A549 (cell line): ENCODE measurements around the gene RABGAP1L. TPM values are rescaled to one million over a fixed set of nuclear protein-coding genes. Genes with fewer than 3 reads are reported as not detected.

Experiments used
- ATAC-seq, 2 experiments: fragments of 200-7000 bp in 1 of 2; fragments of >200 bp in 1 of 2; cut with Nextera tagmentation in 1 of 2; cut with Tn5 transposase in 1 of 2; 3 replicates each; pipeline versions ENCODE4 v1.8.0 to v1.9.1; 2018 to 2020; ENCODE audit warnings: mild to moderate bottlenecking in 1 of 2, moderate library complexity in 1 of 2
- CTCF ChIA-PET: fragments of 300-600 bp; sonication (Branson Sonifier 250); formaldehyde crosslinking; extraction: SDS; loops from one replicate; lab custom pipeline; 2021; ENCODE audit warnings: antibody characterized with exemption, inconsistent platforms; lab: Yijun Ruan, JAX
- POLR2A ChIA-PET: fragments of 350-600 bp; formaldehyde crosslinking; extraction: SDS; loops from one replicate; lab custom pipeline; 2021; ENCODE audit warnings: antibody characterized with exemption, inconsistent platforms; lab: Yijun Ruan, JAX
- DNase-seq, 2 experiments: peaks; one replicate each; pipeline versions ENCODE4 v3.0.0 to v3.0.0-alpha.2; 2011 to 2016; ENCODE audit warnings: low read depth in 1 of 2, low spot score in 1 of 2
- FAIRE-seq: peaks from 2 replicates; lab custom pipeline; 2011; peaks lifted over from hg19 to GRCh38; lab: Jason Lieb, UNC
- H3K27ac ChIP-seq, 2 experiments: fragments of >200 bp; sonication (Bioruptor Twin); formaldehyde crosslinking; 3 replicates each; pipeline ENCODE4 v1.5.1; 2016 to 2017
- H3K4me1 ChIP-seq: fragments of >200 bp; sonication (Bioruptor Twin); formaldehyde crosslinking; 3 replicates; pipeline ENCODE4 v1.6.1; 2016
- H3K4me2 ChIP-seq: fragments of >200 bp; sonication (Bioruptor Twin); formaldehyde crosslinking; 3 replicates; pipeline ENCODE4 v1.6.1; 2016
- H3K4me3 ChIP-seq: fragments of >200 bp; sonication (Bioruptor Twin); formaldehyde crosslinking; 3 replicates; pipeline ENCODE4 v1.5.1; 2016
- H3K9me3 ChIP-seq: fragments of >200 bp; sonication (Bioruptor Twin); formaldehyde crosslinking; 3 replicates; pipeline ENCODE4 v1.6.1; 2016
- CEBPB ChIP-seq, 2 experiments: fragments of >200 bp in 1 of 2; sonication (Bioruptor Twin) in 1 of 2; formaldehyde crosslinking in 1 of 2; IDR thresholded peaks; 2 replicates each; pipeline ENCODE4 v1.6.1; 2012 to 2016
- CTCF ChIP-seq: fragments of >200 bp; sonication (Bioruptor Twin); formaldehyde crosslinking; IDR thresholded peaks from 3 replicates; pipeline ENCODE4 v1.5.1; 2016
- EHF ChIP-seq: fragments of 250-450 bp; sonication (Bioruptor Pico); IDR thresholded peaks from 2 replicates; pipeline ENCODE4 v1.5.0; 2020; ENCODE audit warnings: mild to moderate bottlenecking
- ESRRA ChIP-seq: fragments of 150-350 bp; IDR thresholded peaks from 2 replicates; pipeline ENCODE4 v1.6.1; 2014; ENCODE audit warnings: mild to moderate bottlenecking, low read length, borderline replicate concordance
- HEYL ChIP-seq: fragments of 250-450 bp; sonication (Bioruptor Pico); IDR thresholded peaks from 2 replicates; pipeline ENCODE4 v1.8.0; 2021; ENCODE audit warnings: mild to moderate bottlenecking, moderate library complexity
- HMGXB4 ChIP-seq: fragments of 250-450 bp; sonication (Bioruptor Pico); IDR thresholded peaks from 2 replicates; pipeline ENCODE4 v1.5.0; 2021; ENCODE audit warnings: mild to moderate bottlenecking, moderate library complexity, borderline replicate concordance
- HOXA7 ChIP-seq: fragments of 250-450 bp; sonication (Bioruptor Pico); IDR thresholded peaks from 2 replicates; pipeline ENCODE4 v1.5.0; 2020; ENCODE audit warnings: mild to moderate bottlenecking, moderate library complexity
- HOXB13 ChIP-seq: fragments of 250-450 bp; sonication (Bioruptor Pico); IDR thresholded peaks from 2 replicates; pipeline ENCODE4 v1.5.0; 2020; ENCODE audit warnings: low read depth, mild to moderate bottlenecking, moderate library complexity
- JUN ChIP-seq, 2 experiments: fragments of >200 bp; sonication (Bioruptor Twin); formaldehyde crosslinking; IDR thresholded peaks; 2 replicates in 1 of 2; 3 replicates in 1 of 2; pipeline ENCODE4 v1.6.1; 2016 to 2017
- KDM1A ChIP-seq: fragments of 200-600 bp; sonication (generic); IDR thresholded peaks from 2 replicates; pipeline ENCODE4 v1.6.1; 2016; ENCODE audit warnings: low read depth, mild to moderate bottlenecking
- KDM5A ChIP-seq: fragments of 200-600 bp; sonication (generic); IDR thresholded peaks from 2 replicates; pipeline ENCODE4 v1.6.1; 2016; ENCODE audit warnings: antibody characterized with exemption, mild to moderate bottlenecking
- MAFK ChIP-seq: fragments of 450-650 bp; IDR thresholded peaks from 2 replicates; pipeline ENCODE4 v1.6.1; 2014; ENCODE audit not compliant: partially characterized antibody
- NR3C1 ChIP-seq: fragments of >200 bp; sonication (Bioruptor Twin); formaldehyde crosslinking; IDR thresholded peaks from 3 replicates; pipeline ENCODE4 v1.6.1; 2017
- POLR2AphosphoS2 ChIP-seq: conservative IDR thresholded peaks from 2 replicates; pipeline ENCODE4 v1.6.1; 2012; ENCODE audit warnings: low read length, improper control_type of control experiment, inconsistent platforms
- RAD21 ChIP-seq, 2 experiments: fragments of >200 bp in 1 of 2; sonication (Bioruptor Twin) in 1 of 2; formaldehyde crosslinking in 1 of 2; IDR thresholded peaks in 1 of 2; conservative IDR thresholded peaks in 1 of 2; 2 replicates in 1 of 2; 3 replicates in 1 of 2; pipeline ENCODE4 v1.6.1; 2012 to 2018; ENCODE audit warnings: inconsistent platforms in 1 of 2
- RARB ChIP-seq: fragments of 250-450 bp; sonication (Bioruptor Pico); IDR thresholded peaks from 2 replicates; pipeline ENCODE4 v1.8.0; 2021; ENCODE audit warnings: mild to moderate bottlenecking, moderate library complexity
- REST ChIP-seq: fragments of 200-600 bp; sonication (generic); IDR thresholded peaks from 2 replicates; pipeline ENCODE4 v1.6.1; 2016; ENCODE audit warnings: antibody characterized with exemption, mild to moderate bottlenecking, moderate library complexity
- RFX5 ChIP-seq: fragments of 450-650 bp; IDR thresholded peaks from 2 replicates; pipeline ENCODE4 v1.7.1; 2014; ENCODE audit warnings: antibody characterized with exemption, mild to moderate bottlenecking, moderate library complexity
- TFCP2L1 ChIP-seq: fragments of 250-450 bp; sonication (Bioruptor Pico); IDR thresholded peaks from 2 replicates; pipeline ENCODE4 v1.5.0; 2021; ENCODE audit warnings: mild to moderate bottlenecking
- ZFP36 ChIP-seq: fragments of 450-650 bp; IDR thresholded peaks from 2 replicates; pipeline ENCODE4 v1.6.1; 2014; ENCODE audit warnings: borderline replicate concordance; ENCODE audit not compliant: partially characterized antibody
- ZSCAN20 ChIP-seq: fragments of 250-450 bp; sonication (Bioruptor Pico); IDR thresholded peaks from 2 replicates; pipeline ENCODE4 v1.8.0; 2022; ENCODE audit warnings: mild to moderate bottlenecking, moderate library complexity
- WGBS: methylation state at CpG from one replicate; pipeline ENCODE4 v1.1.6; 2017; ENCODE audit errors: missing lambda C conversion rate; 5-methylcytosine and 5-hydroxymethylcytosine counted together
- polyA plus RNA-seq, 4 experiments: library from polyadenylated mRNA; depleted of rRNA in 3 of 4; stranded (reverse); fragments of >200 nt; fragmentation: RNase III in 1 of 4; extraction: RNeasy Plus Mini Kit Qiagen cat#74134 plus additional on column Dnase treatment in 1 of 4; gene quantifications; 2 replicates in 3 of 4; 3 replicates in 1 of 4; pipeline ENCODE4 v1.2.3, GENCODE V29; 2011 to 2017

RABGAP1L gene
- polyA plus RNA-seq, 2 of the 4 experiments (the other 2 are of a cell fraction): 8.2 to 18.6 TPM

- Histone ChIP-seq H3K9me3 (no peaks in the 10 kb centered on the region), H3K27ac (no peak overlapping the region), H3K4me2 (no peak overlapping the region), H3K4me1 (peaks cover 9% of the 10 kb centered on the region; the same call in 2 of the 3 replicates), H3K4me3 (no peak overlapping the region)
- POLR2A ChIA-PET: no interaction called here
- FAIRE-seq: no peak
- ATAC-seq: no peak
- CTCF ChIA-PET: no interaction called here
- 14% methylated on average over 2 of the region's 2 CpGs for WGBS
- no peak for DNase-seq
- TF ChIP-seq KDM5A (no peak), REST (no peak), ESRRA (no peak), RARB (CRISPR knock-in tag) (no peak), RFX5 (no peak), HOXB13 (CRISPR knock-in tag) (no peak)
These were observed 627.0 kb downstream of the RABGAP1L start for GRCh38 chr1:174786358-174786757.

DNA sequence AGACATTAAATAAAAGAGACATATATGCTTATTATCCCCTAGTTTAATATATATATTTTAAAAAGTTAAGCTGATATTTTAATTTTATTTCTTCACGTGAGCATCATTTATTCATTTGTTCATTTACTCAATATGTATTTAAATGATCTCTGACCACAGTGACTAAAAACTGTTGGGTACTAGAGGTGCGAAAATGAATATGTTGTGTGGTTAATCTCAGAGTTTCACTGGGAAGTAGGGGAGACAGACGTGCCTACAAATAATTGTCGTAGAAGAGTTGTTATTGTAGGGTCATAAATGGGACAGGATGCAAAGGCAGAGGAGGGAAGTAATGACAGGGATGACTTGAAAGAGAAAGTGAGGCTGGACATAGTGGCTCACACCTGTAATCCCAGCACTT lies 627.4 kb downstream of the RABGAP1L start:
- CTCF ChIA-PET: no interaction called here
- Histone ChIP-seq H3K9me3 (no peaks in the 10 kb centered on the region), H3K4me1 (peaks cover 9% of the 10 kb centered on the region; the same call in 2 of the 3 replicates)
- no peak for DNase-seq
- no peak for FAIRE-seq
- no peak for TF ChIP-seq POLR2AphosphoS2
- no peak for TF ChIP-seq HMGXB4 (CRISPR knock-in tag)
- no peak for TF ChIP-seq ZSCAN20 (CRISPR knock-in tag)
- TF ChIP-seq HOXA7 (CRISPR knock-in tag): no peak
- TF ChIP-seq CEBPB (IDR thresholded peaks at IDR 0.05): no peak
- TF ChIP-seq RAD21 (conservative IDR thresholded peaks at IDR 0.05 in 1 of 2, IDR thresholded peaks at IDR 0.05 in 1 of 2): no peak
- TF ChIP-seq EHF (CRISPR knock-in tag): no peak
- TF ChIP-seq MAFK: no peak
- no peak for TF ChIP-seq TFCP2L1 (CRISPR knock-in tag)
- no peak for TF ChIP-seq CTCF
- no peak for TF ChIP-seq ZFP36
- TF ChIP-seq HEYL (CRISPR knock-in tag): no peak
- TF ChIP-seq KDM1A: no peak
- no peak for TF ChIP-seq JUN (IDR thresholded peaks at IDR 0.05)
- TF ChIP-seq NR3C1: no peak
- TF ChIP-seq, all 56 proteins: peak for 0
- POLR2A ChIA-PET: no interaction called here
- H3K4me2 ChIP-seq: no peak overlapping the region
- no peak for ATAC-seq
- no peak overlapping the region for H3K4me3 ChIP-seq
- WGBS: 89% methylated on average over 4 of the region's 4 CpGs
- no peak overlapping the region for H3K27ac ChIP-seq
